Activated naive CD8-positive, alpha-beta T cell treated with anti-CD3 and anti-CD28 coated beads, Interleukin-2, amount 50 U/mL, for 16 hours (primary cell): ENCODE measurements around the gene PRR13.
A peak's percentile ranks its signal among the peaks of the same experiment; 100 is the strongest.
"Not testable (repeated sequence)": the region's sequence is repeated elsewhere in the genome, so short reads cannot be mapped to it uniquely, and the experiment has no call there.

Experiments used
- DNase-seq: peaks from one replicate; pipeline ENCODE4 v3.0.0-alpha.2; 2020; ENCODE audit warnings: low read depth, low spot score

Gene PRR13

GRCh38 chr12:53439582-53439981 is 2.0 kb upstream of the PRR13 start:
- DNase-seq, result not testable (repeated sequence)

GRCh38 chr12:53443955-53444354 is 2.4 kb downstream of the PRR13 start:
- no peak for DNase-seq

- not testable (repeated sequence) for DNase-seq
These were observed 3.2 kb downstream of the PRR13 start for GRCh38 chr12:53444593-53445325.

- no peak for DNase-seq
These were observed 9.4 kb downstream of the PRR13 start for GRCh38 chr12:53450936-53451335.

GRCh38 chr12:53451661-53452158 is 10.2 kb downstream of the PRR13 start, which contains the start of gene PCBP2:
PCBP2 (plus strand) TSS chr12:53452102; CDS start chr12:53454801, 2,699 bp downstream.
- DNase-seq, result peak; percentile 94

- peak; percentile 41 for DNase-seq
These were observed 10.9 kb downstream of the PRR13 start for GRCh38 chr12:53452159-53453077.

GRCh38 chr12:53453953-53454640 is 12.6 kb downstream of the PRR13 start:
- DNase-seq, result no peak

GRCh38 chr12:53454707-53455106 is 13.2 kb downstream of the PRR13 start:
- no peak for DNase-seq

- DNase-seq, result no peak
These were observed 15.3 kb downstream of the PRR13 start for GRCh38 chr12:53456654-53457366.

- no peak for DNase-seq
These were observed 17.6 kb downstream of the PRR13 start for GRCh38 chr12:53459097-53459496.

GRCh38 chr12:53461059-53461458 is 19.5 kb downstream of the PRR13 start:
- no peak for DNase-seq

- DNase-seq, result no peak
These were observed 20.1 kb downstream of the PRR13 start for GRCh38 chr12:53461591-53461990.

GRCh38 chr12:53462935-53463334 is 21.4 kb downstream of the PRR13 start:
- DNase-seq, result no peak

GRCh38 chr12:53463802-53464560 is 22.4 kb downstream of the PRR13 start:
- no peak for DNase-seq

GRCh38 chr12:53464685-53465418 is 23.3 kb downstream of the PRR13 start:
- no peak for DNase-seq

- no peak for DNase-seq
These were observed 24.1 kb downstream of the PRR13 start for GRCh38 chr12:53465679-53466078.

- no peak for DNase-seq
These were observed 25.1 kb downstream of the PRR13 start for GRCh38 chr12:53466640-53467039.

- DNase-seq, result no peak
These were observed 25.5 kb downstream of the PRR13 start for GRCh38 chr12:53467082-53467481.

- no peak for DNase-seq
These were observed 26.3 kb downstream of the PRR13 start for GRCh38 chr12:53467880-53468279.

GRCh38 chr12:53468282-53468681 is 26.7 kb downstream of the PRR13 start:
- no peak for DNase-seq
